Measurements from ENCODE around the gene ZFP37. TPM values are rescaled to one million over a fixed set of nuclear protein-coding genes. Genes with fewer than 3 reads are reported as not detected.

The ZFP37 gene
- total RNA-seq, 1 donor from 2014 or later, result 8.9 TPM

GRCh38 chr9:113057193-113057592 lies 669 bp upstream of the ZFP37 start:
- Mint-ChIP-seq H3K27me3 (ENCODE audit: low read depth) (peaks cover 12% of the 10 kb centered on the region), H3K4me3 (no peak overlapping the region)

DNA sequence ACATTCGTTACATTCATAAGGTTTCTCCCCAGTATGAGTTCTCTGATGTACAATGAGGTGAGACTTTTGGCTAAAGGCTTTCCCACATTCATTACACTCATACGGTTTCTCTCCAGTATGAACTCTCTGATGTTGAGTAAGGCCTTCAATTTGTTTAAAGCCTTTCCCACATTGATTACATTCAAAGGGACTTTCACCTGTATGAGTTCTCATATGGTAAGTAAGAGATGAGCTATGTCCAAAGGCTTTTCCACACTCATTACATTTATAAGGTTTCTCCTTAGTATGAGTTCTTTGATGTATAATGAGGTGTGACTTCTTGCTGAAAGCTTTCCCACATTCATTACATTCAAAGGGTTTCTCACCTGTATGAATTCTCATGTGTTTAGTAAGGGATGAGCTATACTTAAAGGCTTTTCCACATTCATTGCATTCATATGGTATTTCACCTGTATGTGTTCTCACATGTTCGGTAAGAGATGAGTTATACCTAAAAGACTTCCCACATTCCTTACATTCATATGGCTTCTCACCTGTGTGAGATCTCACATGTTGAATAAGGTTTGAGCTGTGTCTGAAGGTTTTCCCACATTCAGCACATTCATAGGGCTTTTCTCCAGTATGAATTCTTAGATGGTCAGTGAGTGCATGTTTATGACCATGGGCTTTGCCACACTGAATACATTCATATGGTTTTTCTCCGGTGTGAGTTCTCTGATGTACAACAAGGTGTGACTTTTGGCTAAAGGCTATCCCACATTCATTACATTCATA lies 13.5 kb downstream of the ZFP37 start:
- Mint-ChIP-seq H3K9me3 (peaks cover 81% of the 10 kb centered on the region), H3K36me3 (peaks cover 74% of the 10 kb centered on the region), H3K4me1 (no peaks in the 10 kb centered on the region), H3K27ac (no peak overlapping the region), H3K4me3 (no peak overlapping the region), H3K27me3 (ENCODE audit: low read depth) (no peaks in the 10 kb centered on the region)
- DNase-seq (ENCODE audit: low spot score in 2 of 2, unreplicated experiment in 2 of 2), result no peak
- no peak for TF ChIP-seq CTCF (IDR thresholded peaks at IDR 0.05; ENCODE audit: unreplicated experiment)

More at GRCh38 chr9:113057193-113057592, 669 bp upstream of the ZFP37 start:
- no peaks in the 10 kb centered on the region for H3K4me1 Mint-ChIP-seq
- H3K9me3 Mint-ChIP-seq, result peaks cover 7% of the 10 kb centered on the region
- H3K27ac Mint-ChIP-seq, result no peak overlapping the region
- no peak for DNase-seq (ENCODE audit: low spot score in 2 of 2, unreplicated experiment in 2 of 2)
- TF ChIP-seq CTCF (IDR thresholded peaks at IDR 0.05; ENCODE audit: unreplicated experiment), result no peak
- H3K36me3 Mint-ChIP-seq, result no peaks in the 10 kb centered on the region

DNA sequence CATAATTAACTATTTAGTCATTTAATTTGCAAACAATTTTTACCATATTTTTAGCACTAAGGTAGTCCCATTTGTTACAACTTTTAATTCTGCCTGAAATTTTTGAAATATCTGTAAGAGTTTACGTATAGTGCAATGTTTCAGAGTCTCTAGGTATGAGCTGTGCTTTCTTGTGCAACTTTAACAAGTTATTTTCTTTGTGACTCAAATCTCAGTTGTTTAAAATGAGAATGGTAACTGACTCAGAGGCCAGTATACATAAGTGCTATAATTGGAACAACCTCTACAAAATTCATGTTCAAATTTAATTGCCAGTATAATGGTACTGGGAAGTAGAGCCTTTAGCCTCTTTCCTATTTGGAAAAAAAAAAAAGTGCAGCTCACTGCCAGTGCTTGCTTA lies 30.3 kb downstream of the ZFP37 start:
- H3K4me3 Mint-ChIP-seq, result no peak overlapping the region
- H3K27ac Mint-ChIP-seq, result no peak overlapping the region
- no peak for DNase-seq (ENCODE audit: low spot score in 2 of 2, unreplicated experiment in 2 of 2)
- H3K36me3 Mint-ChIP-seq, result peaks cover 2% of the 10 kb centered on the region
- peaks cover 60% of the 10 kb centered on the region for H3K9me3 Mint-ChIP-seq
- TF ChIP-seq CTCF (IDR thresholded peaks at IDR 0.05; ENCODE audit: unreplicated experiment), result no peak
- H3K4me1 Mint-ChIP-seq, result no peaks in the 10 kb centered on the region
- no peaks in the 10 kb centered on the region for H3K27me3 Mint-ChIP-seq (ENCODE audit: low read depth)

- no peak for TF ChIP-seq CTCF (IDR thresholded peaks at IDR 0.05; ENCODE audit: unreplicated experiment)
- Mint-ChIP-seq H3K27me3 (ENCODE audit: low read depth) (no peaks in the 10 kb centered on the region), H3K27ac (no peak overlapping the region), H3K4me1 (no peaks in the 10 kb centered on the region), H3K36me3 (peaks cover 4% of the 10 kb centered on the region), H3K4me3 (no peak overlapping the region), H3K9me3 (peaks cover 70% of the 10 kb centered on the region)
- DNase-seq (ENCODE audit: low spot score in 2 of 2, unreplicated experiment in 2 of 2), result no peak
Observed at GRCh38 chr9:113018247-113018646, 38.3 kb downstream of the ZFP37 start.

DNA sequence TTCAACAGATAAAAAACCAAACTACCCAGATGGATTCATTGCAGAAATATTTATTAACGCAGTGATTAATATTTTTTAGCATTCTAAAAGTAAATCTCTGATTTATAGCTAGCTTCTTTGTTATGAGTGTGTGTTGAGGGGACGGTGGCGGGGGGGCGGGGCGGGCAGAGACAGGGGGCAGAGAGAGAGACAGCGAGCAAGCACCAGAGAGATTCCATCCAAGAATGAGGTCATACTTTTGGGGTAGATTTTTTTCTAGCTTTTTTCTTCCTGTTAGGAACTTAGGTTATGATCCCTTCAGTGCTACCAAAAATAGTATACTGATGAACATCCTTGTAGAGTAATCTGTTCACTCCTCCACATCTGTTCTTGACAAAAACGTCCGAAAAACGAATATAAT lies 44.0 kb downstream of the ZFP37 start:
- peak overlapping the region; percentile 85 for H3K4me3 Mint-ChIP-seq
- peaks cover 22% of the 10 kb centered on the region for H3K36me3 Mint-ChIP-seq
- TF ChIP-seq CTCF (IDR thresholded peaks at IDR 0.05; ENCODE audit: unreplicated experiment), result no peak
- peaks cover 11% of the 10 kb centered on the region for H3K4me1 Mint-ChIP-seq
- H3K27ac Mint-ChIP-seq, result no peak overlapping the region
- peaks cover 56% of the 10 kb centered on the region for H3K9me3 Mint-ChIP-seq
- no peaks in the 10 kb centered on the region for H3K27me3 Mint-ChIP-seq (ENCODE audit: low read depth)
- no peak for DNase-seq (ENCODE audit: low spot score in 2 of 2, unreplicated experiment in 2 of 2)

All from mesothelial cell of epicardium (in vitro differentiated cells).